ENCODE measurements around the gene CCDC47. TPM values are rescaled to one million over a fixed set of nuclear protein-coding genes. Genes with fewer than 3 reads are reported as not detected.

CCDC47 gene
- total and polyA plus RNA-seq, 2 of the 4 experiments (the other 2 are of a cell fraction): 45.7 to 62.0 TPM

DNA sequence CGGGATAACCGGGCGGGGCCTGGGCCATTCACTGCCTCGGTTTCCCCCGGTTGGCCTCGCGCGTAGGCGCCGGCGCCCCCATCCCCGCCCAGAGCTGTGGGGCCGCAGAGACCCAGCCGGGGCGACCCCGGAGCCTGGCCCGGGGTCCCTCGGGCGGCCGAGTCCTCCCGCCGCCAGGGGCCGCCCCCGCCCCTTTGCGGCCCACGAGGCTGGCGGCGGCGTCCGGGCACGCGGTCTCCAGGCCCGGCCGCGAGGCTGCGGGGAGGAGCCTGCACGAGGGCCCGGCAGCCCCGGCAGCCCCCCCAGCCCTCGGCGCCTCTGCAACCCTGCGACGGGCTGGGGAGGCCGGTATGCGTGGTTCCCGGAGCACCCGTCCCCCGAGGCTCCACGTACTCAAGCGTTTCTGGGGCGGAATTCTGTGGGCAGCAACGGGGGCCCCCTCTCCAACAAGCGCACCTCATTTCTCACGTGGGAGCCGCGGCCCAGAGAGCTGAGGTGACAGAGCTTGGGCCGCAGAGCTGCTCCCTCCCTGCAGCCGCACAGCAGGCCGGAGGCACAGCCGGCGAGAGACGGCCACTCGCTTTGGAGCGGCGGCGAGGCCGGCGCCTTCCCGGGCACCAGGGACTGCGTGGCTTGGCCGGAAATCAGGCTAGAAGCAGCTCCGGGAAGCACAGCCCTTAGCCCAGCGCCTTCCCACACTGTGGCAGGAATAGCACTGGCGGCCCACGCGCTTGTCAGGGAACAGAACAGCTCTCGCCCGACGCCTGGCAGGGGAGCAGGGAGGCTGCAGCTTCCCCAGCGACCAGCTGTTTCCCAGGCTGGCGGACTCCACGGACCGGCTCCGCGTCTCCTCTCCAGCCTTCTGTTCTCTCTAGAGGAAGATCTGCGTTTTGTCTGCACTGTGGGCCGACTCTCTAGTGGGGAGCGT lies 72.6 kb downstream of the CCDC47 start:
- dilution Hi-C loops (cut with HindIII; ENCODE audit: low sequenced_read_pairs, unreplicated experiment) (no loop called here), in situ Hi-C loops (cut with MboI; ENCODE audit: low sequenced_read_pairs) (no loop called here), intact Hi-C loops (cut with micrococcal nuclease) (no loop called here)
- Histone ChIP-seq H4K20me1 (ENCODE audit: insufficient read depth, low read length) (peaks cover 5% of the 10 kb centered on the region), H2BK15ac (ENCODE audit: low read depth, low read length) (no peak overlapping the region), H3K4ac (ENCODE audit: low read depth, low read length) (peak overlapping the region; percentile 93), H2BK20ac (ENCODE audit: low read depth, low read length) (no peak overlapping the region), H4K91ac (ENCODE audit: insufficient read depth, low read depth, low read length) (no peak overlapping the region), H3K4me3 (ENCODE audit: insufficient read depth, low read depth, low read length) (peak overlapping the region; percentile 84), H2AFZ (replicated peaks; ENCODE audit: low read length, poor library complexity) (peak overlapping the region; percentile 94), H2BK5ac (ENCODE audit: low read depth, low read length, poor library complexity, severe bottlenecking) (no peak overlapping the region), H3K4me2 (ENCODE audit: low read depth, low read length) (peak overlapping the region; percentile 88), H3K79me1 (ENCODE audit: low read depth in 1 of 2, low read length in 2 of 2) (peaks cover 0 to 33% of the 10 kb centered on the region in 2 experiments; a peak in 2 of 4 replicates), H2AK5ac (ENCODE audit: low read depth, low read length) (no peak overlapping the region), H3K14ac (replicated peaks; ENCODE audit: low read depth, low read length) (0 out of 2 replicates have a peak overlapping the region, but pooled peaks have one; percentile 21), H3K4me1 (ENCODE audit: control insufficient read depth, insufficient read depth, low read length) (no peaks in the 10 kb centered on the region), H3K9me1 (ENCODE audit: insufficient read depth, low read length) (no peaks in the 10 kb centered on the region), H3K9me3 (ENCODE audit: control insufficient read depth, insufficient read depth, low read length) (no peaks in the 10 kb centered on the region), H3K9ac (ENCODE audit: low read depth, low read length) (peak overlapping the region; percentile 24), H3K27me3 (ENCODE audit: control insufficient read depth, insufficient read depth, low read length) (no peaks in the 10 kb centered on the region), H3K18ac (ENCODE audit: low read depth, low read length) (peak overlapping the region; percentile 54; the same call in 1 of the 2 replicates), H3K56ac (ENCODE audit: extremely low read depth, insufficient read depth, low read length) (no peak overlapping the region), H4K5ac (ENCODE audit: low read depth, low read length) (peak overlapping the region; percentile 88; the same call in 1 of the 2 replicates), H4K8ac (ENCODE audit: low read depth in 2 of 2, low read length in 2 of 2) (peak overlapping the region in 1 of 2 experiments; percentile 89; a peak in 3 of 4 replicates), H3K36me3 (ENCODE audit: control insufficient read depth, insufficient read depth, low read length) (peaks cover 23% of the 10 kb centered on the region), H3K23ac (ENCODE audit: low read depth, low read length) (no peak overlapping the region; the same call in 1 of the 2 replicates), H2BK120ac (ENCODE audit: low read depth, low read length) (no peak overlapping the region), H2AK9ac (replicated peaks; ENCODE audit: low read depth, low read length, poor library complexity) (peak overlapping the region; percentile 97), H3K27ac (ENCODE audit: insufficient read depth, low read length) (peak overlapping the region; percentile 51; the same call in 1 of the 2 replicates)
- DNase-seq (peak; percentile 29), ATAC-seq (ENCODE audit: low read depth) (peak; percentile 3)
- no TSS peak for BruUV-seq (replicated peaks)
- WGBS, 2 experiments (ENCODE audit: extremely low coverage in 2 of 2, insufficient read length in 1 of 2): 8% methylated on average over 65 of the region's 88 CpGs; no CpG with 5 or more reads in 1 of the 2 experiments
- no peak for TF ChIP-seq SMC3 (IDR thresholded peaks at IDR 0.05; ENCODE audit: low read depth, low read length)
- TF ChIP-seq MAZ (IDR thresholded peaks at IDR 0.05; ENCODE audit: borderline replicate concordance, low read depth, low read length): no peak
- TF ChIP-seq, protein P1, sequence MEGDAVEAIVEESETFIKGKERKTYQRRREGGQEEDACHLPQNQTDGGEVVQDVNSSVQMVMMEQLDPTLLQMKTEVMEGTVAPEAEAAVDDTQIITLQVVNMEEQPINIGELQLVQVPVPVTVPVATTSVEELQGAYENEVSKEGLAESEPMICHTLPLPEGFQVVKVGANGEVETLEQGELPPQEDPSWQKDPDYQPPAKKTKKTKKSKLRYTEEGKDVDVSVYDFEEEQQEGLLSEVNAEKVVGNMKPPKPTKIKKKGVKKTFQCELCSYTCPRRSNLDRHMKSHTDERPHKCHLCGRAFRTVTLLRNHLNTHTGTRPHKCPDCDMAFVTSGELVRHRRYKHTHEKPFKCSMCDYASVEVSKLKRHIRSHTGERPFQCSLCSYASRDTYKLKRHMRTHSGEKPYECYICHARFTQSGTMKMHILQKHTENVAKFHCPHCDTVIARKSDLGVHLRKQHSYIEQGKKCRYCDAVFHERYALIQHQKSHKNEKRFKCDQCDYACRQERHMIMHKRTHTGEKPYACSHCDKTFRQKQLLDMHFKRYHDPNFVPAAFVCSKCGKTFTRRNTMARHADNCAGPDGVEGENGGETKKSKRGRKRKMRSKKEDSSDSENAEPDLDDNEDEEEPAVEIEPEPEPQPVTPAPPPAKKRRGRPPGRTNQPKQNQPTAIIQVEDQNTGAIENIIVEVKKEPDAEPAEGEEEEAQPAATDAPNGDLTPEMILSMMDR (conservative IDR thresholded peaks at IDR 0.05; ENCODE audit: low read depth, low read length): no peak
- TF ChIP-seq MXI1 (IDR thresholded peaks at IDR 0.05; ENCODE audit: borderline replicate concordance, low read depth, low read length): no peak
- TF ChIP-seq NFE2L2 (IDR thresholded peaks at IDR 0.05; ENCODE audit: low read depth, low read length): no peak
- no peak for TF ChIP-seq POLR2A (IDR thresholded peaks at IDR 0.05; ENCODE audit: low read depth, low read length)
- TF ChIP-seq, protein P2, sequence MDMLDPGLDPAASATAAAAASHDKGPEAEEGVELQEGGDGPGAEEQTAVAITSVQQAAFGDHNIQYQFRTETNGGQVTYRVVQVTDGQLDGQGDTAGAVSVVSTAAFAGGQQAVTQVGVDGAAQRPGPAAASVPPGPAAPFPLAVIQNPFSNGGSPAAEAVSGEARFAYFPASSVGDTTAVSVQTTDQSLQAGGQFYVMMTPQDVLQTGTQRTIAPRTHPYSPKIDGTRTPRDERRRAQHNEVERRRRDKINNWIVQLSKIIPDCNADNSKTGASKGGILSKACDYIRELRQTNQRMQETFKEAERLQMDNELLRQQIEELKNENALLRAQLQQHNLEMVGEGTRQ (IDR thresholded peaks at IDR 0.05; ENCODE audit: low read depth, low read length): no peak
- ChIA-PET POLR2A (ENCODE audit: unreplicated experiment) (no interaction called here), CTCF (no interaction called here)
